SW480 (cell line): Measurements from ENCODE around the gene UROD.

Experiments
- DNase-seq: peaks from one replicate; pipeline ENCODE4 v3.0.0-alpha.2; 2016; ENCODE audit warnings: low spot score

UROD gene

GRCh38 chr1:45008516-45008915 is 3.5 kb upstream of the UROD start:
- no peak for DNase-seq

- no peak for DNase-seq
Observed at GRCh38 chr1:45009296-45009865, 2.7 kb upstream of the UROD start.

- DNase-seq: peak; percentile 69
Observed at GRCh38 chr1:45009956-45010854, 1.8 kb upstream of the UROD start.

DNA sequence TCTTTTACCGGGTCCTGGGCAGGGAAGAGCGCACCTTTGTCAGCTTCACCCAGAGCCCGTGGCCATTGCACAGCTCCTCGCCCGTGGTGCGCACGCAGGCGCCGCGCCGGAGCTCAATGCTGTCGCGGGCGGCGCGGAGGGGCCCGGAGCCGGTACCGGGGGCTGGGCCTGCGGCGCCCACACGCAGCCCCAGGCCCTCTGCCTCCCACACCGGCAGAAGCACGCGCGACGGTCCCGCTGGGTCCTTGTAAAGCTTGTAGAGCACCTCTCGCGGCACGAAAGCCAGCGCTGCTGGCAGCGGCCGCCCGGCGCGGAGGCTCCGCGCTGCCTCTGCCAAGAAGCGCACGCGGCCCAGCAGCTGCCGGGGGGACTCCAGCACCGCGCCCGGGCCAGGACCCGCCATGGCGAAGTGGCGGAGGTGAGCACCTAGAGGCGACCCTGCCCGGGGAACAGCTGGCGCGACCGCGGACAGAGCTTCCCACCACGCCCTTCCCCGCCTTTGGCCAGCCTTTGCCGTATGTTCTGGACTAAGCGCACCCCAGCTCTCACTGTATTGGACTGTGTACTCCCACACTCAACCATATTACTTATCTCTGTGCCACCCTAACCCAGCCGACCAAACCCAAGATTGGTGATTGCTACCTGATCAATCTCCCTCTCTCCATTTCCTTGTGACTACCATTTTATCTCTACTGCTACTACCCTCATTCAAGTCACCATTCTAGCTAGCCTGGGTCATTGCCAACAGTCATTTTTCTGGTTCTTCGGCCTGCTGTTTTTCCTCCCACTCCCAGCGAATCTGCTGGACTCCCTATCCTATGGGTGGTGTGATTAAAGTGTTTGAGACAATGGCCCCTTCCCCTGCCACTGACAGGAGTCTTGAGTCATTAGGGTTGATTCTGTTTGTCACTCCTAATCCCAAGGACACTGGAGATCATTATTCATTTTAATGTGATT is 921 bp upstream of the UROD start, which contains the start of gene HECTD3:
HECTD3 (minus strand) TSS at position 470 of the 957 bp plus-strand sequence; CDS start at position 403, 67 bp downstream.
- DNase-seq: peak; percentile 87

DNA sequence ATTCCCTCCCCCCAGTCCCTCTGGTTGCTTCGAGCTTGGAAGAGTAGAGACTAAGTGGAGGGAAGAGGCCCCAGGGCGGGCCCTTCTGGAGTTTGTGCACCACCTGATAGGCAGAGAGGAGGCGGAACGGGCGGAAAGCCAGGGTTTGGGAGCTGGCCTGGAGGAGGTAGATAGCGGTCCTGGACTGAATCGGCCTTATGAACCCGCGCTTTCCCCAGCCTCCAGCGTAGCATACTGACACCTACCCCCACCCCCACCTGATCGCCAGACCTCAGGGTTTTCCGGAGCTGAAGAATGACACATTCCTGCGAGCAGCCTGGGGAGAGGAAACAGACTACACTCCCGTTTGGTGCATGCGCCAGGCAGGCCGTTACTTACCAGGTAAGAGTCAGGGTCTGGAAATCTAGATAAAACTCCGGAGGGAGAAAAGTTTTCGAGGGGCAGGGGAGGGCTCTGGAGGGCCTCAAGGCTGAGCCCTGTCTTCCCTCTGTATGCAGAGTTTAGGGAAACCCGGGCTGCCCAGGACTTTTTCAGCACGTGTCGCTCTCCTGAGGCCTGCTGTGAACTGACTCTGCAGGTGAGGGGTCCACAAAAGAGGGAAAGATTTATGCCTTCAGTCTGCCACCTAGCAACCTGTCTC is 705 bp downstream of the UROD start:
- DNase-seq: peak; percentile 55

- DNase-seq: no peak
Observed at GRCh38 chr1:45013551-45014209, 1.6 kb downstream of the UROD start.

GRCh38 chr1:45014321-45015028 is 2.4 kb downstream of the UROD start:
- peak; percentile 75 for DNase-seq

DNA sequence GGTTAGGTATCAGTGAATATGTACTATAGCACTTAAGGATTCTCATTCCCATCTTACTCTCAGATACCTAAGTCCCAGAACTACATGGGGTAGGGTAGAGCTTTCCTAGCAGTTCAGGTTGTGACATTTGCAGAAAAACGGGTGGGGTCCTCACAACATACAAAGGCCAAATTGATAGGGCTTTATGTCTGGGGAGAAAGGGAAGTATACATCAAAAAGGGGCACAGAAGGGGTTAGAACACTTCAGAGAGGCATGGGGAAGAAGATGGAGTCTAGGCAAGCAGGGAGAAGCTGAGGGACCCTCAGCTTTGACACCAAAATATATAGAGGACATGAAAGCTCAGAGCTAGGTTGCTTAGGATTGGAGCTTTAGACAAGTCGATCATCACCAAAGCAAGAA is 3.6 kb downstream of the UROD start:
- DNase-seq: no peak

DNA sequence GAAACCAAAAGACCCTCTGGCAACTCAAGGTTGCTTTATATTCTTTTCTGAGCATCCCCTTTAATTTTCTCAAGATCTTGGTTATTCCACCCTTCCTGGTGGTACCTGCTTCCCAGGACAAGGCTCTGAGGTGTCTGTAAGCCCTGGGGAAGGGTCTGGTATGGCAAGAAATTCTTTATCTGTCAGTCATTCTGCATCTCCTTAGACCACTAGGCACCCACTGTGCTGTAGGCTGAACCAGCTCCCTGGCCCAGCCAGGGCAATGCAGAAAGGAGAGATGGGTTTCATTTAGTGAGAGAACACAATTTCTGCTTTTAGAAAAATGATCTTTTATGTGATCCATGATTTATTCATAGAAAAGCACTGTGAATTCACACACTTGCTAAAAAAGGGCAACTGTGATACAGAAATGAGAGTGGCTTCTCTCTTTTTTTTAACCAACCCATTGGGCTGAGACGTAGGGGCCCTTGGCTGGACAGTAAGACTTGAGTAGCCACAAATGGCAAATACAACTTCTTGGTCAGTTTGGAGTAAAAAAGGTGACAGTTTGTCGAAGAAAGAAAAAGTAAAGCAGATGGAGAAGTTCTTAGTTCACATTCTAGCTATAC is 4.1 kb downstream of the UROD start:
- DNase-seq: no peak

DNA sequence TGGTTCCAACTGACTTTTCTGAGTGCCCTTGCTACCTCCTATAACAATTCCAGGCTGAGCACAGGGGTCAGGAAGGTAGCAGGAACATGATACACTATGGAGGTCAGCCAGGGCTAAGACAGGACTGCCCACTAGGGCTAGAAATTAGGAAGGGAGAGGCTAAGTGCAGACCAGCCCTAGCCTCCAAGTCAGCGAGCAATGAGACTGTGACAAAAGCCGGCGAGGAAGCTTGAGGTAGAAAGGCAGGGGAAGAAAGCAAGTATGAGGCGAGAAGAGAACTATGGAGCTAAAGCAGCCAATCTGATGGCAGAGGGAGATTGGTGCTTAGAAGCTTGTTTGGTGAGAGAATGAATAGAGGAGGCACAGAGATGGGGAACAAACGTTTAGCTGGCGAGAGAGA is 4.7 kb downstream of the UROD start:
- DNase-seq: no peak

GRCh38 chr1:45018599-45019230 is 6.7 kb downstream of the UROD start:
- peak; percentile 44 for DNase-seq

GRCh38 chr1:45023663-45024062 is 11.6 kb downstream of the UROD start:
- no peak for DNase-seq

GRCh38 chr1:45026446-45026845 is 14.4 kb downstream of the UROD start:
- DNase-seq: no peak

DNA sequence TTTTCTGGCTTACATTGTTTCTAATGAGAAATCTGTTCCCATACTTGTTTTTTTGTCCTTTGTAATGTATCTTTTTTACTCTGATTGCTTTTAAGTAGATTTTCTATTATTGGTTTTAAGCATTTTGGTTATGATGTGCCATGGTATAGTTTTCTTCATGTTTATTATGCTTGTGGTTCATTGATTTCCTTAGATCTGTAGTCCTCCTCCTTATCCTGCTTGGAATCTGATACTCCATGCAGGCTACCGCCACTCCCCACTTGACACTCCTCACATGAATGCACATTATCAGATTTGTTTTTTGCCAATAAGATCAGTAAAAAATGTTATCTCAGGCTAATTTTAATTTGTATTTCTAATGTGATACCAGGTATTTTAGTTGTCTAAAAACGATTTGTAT is 20.8 kb downstream of the UROD start:
- no peak for DNase-seq

DNA sequence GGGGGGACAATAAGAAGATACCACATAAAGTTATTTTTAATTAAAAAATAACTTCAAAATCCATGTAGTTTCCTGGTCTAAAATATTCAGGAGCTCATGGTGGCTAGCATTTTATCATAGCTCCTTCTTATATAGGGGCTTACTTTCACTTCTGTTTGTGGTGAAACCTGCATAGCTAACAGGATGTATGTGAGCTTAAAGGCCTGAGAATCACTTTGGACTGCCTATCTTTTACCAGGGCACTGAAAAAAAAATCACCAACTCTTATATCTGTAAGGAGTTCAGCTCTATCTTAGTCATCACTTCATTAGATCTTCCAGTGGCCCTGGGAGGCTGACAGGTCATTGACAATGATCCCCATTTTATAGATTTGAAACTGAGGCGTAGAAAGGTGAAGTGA is 21.3 kb downstream of the UROD start:
- no peak for DNase-seq

GRCh38 chr1:45035631-45036301 is 23.7 kb downstream of the UROD start:
- DNase-seq: no peak

- no peak for DNase-seq
Observed at GRCh38 chr1:45037456-45037855, 25.4 kb downstream of the UROD start.

GRCh38 chr1:45038240-45038639 is 26.2 kb downstream of the UROD start:
- no peak for DNase-seq
